ENCODE results near the gene CHRNA7.
"Not testable (repeated sequence)": the region's sequence is repeated elsewhere in the genome, so short reads cannot be mapped to it uniquely, and the experiment has no call there.

CHRNA7 gene

DNA sequence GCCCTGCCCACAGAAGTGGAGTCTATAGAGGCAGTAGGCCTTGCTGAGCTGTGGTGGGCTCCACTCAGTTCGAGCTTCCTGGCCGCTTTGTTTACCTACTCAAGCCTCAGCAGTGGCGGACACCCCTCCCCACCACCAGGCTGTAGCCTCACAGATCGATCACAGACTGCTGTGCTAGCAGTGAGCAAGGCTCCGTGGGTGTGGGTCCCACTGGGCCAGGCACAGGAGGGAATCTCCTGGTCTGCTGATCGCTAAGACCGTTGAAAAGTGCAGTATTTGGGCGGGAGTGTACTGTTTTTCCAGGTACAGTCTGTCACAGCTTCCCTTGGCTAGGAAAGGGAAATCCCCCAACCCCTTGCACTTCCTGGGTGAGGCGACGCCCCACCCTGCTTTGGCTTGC lies 115.2 kb downstream of the CHRNA7 start:
- H3K9me3 ChIP-seq (ENCODE audit: low read length); H3K4me1 ChIP-seq (ENCODE audit: insufficient read depth, low read length); H3K27me3 ChIP-seq (ENCODE audit: insufficient read depth, low read length); H2AFZ ChIP-seq (ENCODE audit: low read depth, low read length); H3K36me3 ChIP-seq (ENCODE audit: insufficient read depth, low read length); H3K4me3 ChIP-seq (ENCODE audit: low read length): not testable (repeated sequence)

DNA sequence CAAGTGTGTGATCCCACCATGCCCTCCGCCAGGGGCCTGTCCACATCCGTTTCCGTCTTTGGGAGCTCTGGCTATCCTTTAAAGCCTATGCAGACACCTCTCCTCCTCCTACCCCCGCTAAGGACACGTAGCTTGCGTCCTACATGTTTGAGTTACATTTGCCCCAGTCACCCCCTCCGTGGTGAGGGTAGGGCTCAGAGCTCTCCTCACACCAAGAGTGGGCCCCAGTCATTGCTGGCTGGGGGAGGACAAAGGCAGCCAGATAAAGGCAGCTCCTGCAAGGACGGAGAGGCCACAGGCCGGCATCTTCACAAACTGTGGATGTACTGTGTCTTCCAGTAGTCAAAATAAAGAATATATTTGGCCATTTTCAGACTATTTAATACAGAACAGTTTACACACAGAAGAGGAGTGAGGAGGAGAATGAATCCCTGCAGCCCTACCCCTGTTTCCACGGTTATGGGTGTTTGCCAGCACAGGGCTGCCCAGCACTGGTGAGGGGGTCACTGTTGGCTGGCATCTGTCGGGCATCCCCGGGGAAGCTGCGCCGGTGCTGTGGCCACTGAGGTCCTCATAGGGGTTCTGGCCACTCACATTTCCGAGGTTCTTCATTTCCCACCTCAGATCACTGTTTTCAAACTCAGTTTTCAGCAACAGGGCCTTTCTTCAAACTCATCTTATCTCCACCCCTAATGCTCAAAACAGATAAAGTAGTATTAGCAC lies 118.7 kb downstream of the CHRNA7 start:
- no peaks in the 10 kb centered on the region for H3K4me1 ChIP-seq (ENCODE audit: insufficient read depth, low read length)
- H3K27me3 ChIP-seq (ENCODE audit: insufficient read depth, low read length): no peaks in the 10 kb centered on the region
- H3K4me3 ChIP-seq (ENCODE audit: low read length): no peak overlapping the region
- H2AFZ ChIP-seq (ENCODE audit: low read depth, low read length): no peak overlapping the region
- no peaks in the 10 kb centered on the region for H3K36me3 ChIP-seq (ENCODE audit: insufficient read depth, low read length)
- no peaks in the 10 kb centered on the region for H3K9me3 ChIP-seq (ENCODE audit: low read length)

DNA sequence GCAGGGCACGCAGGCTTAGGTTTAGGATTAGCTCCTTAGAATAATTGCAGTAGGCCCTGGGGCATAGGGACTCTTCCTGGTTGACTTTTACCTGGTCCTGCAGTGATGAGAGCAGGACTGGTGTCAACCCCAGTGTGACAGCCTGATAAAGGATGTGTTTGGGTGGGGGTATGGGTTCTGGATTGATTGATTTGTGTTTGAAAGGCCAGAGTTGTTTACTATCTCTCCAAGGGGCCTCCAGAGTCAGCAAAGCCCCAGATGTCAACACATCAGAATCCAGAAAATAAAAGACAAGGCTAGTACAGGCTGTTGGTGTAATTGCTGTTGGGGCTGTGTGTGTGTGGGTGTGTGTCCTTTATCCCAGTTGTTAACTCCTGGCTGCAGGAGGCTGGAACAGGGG lies 122.3 kb downstream of the CHRNA7 start:
- Histone ChIP-seq H2AFZ (ENCODE audit: low read depth, low read length) (no peak overlapping the region), H3K4me3 (ENCODE audit: low read length) (no peak overlapping the region), H3K4me1 (ENCODE audit: insufficient read depth, low read length) (no peaks in the 10 kb centered on the region), H3K9me3 (ENCODE audit: low read length) (no peaks in the 10 kb centered on the region), H3K36me3 (ENCODE audit: insufficient read depth, low read length) (no peaks in the 10 kb centered on the region), H3K27me3 (ENCODE audit: insufficient read depth, low read length) (no peaks in the 10 kb centered on the region)

DNA sequence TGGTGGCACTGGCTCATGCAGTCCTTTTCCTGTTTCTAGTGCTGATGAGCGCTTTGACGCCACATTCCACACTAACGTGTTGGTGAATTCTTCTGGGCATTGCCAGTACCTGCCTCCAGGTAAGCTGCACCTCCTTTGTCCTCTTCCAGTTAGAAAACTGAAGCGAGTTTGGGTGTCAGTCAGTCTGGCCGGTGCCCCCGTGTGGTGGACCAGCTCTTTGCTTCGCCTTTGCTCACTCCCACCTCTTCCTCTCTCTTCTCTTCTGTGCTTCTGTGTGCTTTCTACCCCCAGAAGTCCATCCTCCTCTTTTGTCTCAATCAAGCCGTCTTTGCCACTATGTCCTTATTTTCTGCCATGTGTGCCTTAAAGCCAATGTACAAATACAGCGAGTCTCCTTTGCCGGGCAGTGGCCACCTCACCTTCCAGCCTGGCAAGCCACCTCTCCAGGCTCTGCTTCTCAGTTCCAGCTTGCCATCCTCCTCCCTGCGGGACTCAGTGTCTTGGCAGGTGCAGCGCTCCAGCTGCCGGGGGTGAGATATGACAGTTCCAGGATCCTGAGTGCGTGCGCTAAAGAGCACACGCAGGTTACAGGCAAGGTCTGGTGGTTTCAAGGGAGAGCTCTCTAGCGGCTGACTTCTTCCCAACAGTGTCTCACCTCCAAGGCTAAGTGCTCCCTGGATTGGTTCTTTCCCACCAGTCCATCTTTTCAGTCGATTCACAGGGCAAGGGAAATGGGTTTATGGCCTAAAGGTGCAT lies 123.7 kb downstream of the CHRNA7 start:
- not testable (repeated sequence) for H3K4me1 ChIP-seq (ENCODE audit: insufficient read depth, low read length); H3K27me3 ChIP-seq (ENCODE audit: insufficient read depth, low read length); H3K4me3 ChIP-seq (ENCODE audit: low read length)

DNA sequence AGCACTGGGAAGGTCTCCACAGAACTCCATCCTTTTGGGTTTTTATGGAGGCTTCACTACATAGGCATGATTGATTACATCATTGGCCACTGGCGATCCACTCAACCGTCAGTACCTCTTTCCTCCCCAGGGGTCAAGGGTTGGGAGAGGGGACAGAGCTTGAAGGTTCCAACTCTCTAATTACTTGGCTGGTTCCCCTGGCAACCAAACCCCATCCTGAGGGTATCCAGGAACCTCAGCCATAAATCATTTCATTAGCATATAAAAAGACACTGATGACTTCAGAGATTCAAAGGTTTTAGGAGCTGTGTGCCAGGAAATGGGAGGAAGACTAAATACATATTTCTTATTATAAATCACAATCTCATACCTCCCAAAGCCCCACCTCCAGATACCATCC lies 131.8 kb downstream of the CHRNA7 start:
- H3K4me1 ChIP-seq (ENCODE audit: insufficient read depth, low read length); H3K36me3 ChIP-seq (ENCODE audit: insufficient read depth, low read length); H3K4me3 ChIP-seq (ENCODE audit: low read length); H3K27me3 ChIP-seq (ENCODE audit: insufficient read depth, low read length); H3K9me3 ChIP-seq (ENCODE audit: low read length); H2AFZ ChIP-seq (ENCODE audit: low read depth, low read length): not testable (repeated sequence)

More for the DNA sequence above, 123.7 kb downstream of the CHRNA7 start:
- not testable (repeated sequence) for H3K9me3 ChIP-seq (ENCODE audit: low read length); H2AFZ ChIP-seq (ENCODE audit: low read depth, low read length); H3K36me3 ChIP-seq (ENCODE audit: insufficient read depth, low read length)

DNA sequence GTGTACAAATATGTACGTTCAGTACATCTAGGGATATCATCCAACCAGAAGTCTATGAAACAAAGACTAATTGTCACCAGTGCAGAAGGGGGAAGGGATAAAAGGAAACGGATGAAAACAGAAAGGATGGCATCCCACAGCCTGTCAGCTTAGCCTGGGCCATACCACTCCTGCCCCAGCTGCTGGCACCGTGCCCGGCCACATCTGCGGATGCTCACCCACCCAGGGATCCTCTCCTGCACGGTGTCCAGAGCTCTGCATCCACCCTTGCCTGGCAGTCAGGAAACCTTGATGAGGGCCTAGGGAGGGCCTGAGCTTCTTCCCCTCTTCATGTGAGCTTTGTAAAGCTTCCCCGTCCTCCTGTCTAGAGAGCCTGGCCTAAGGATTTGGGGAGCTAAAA lies 133.8 kb downstream of the CHRNA7 start:
- not testable (repeated sequence) for H3K27me3 ChIP-seq (ENCODE audit: insufficient read depth, low read length); H3K4me3 ChIP-seq (ENCODE audit: low read length); H3K9me3 ChIP-seq (ENCODE audit: low read length); H2AFZ ChIP-seq (ENCODE audit: low read depth, low read length); H3K36me3 ChIP-seq (ENCODE audit: insufficient read depth, low read length); H3K4me1 ChIP-seq (ENCODE audit: insufficient read depth, low read length)

DNA sequence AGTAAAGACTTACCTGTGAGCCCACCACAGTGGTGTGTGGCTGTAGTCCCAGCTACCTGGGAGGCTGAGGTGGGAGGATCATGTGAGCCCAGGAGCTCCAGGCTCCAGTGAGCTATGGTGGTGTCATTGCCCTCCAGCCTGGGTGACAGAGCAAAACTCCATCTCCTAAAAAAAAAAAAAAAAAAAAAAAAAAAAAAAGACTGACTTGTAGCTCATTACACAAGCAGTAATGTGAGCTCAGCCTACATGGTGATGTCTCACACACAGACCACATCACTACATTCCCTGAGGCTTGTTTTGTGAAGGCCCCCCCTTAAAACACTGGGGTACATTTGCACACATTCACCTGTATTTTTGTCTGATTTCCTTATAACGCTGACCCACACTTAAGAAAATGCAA lies 134.4 kb downstream of the CHRNA7 start:
- H2AFZ ChIP-seq (ENCODE audit: low read depth, low read length); H3K4me3 ChIP-seq (ENCODE audit: low read length); H3K9me3 ChIP-seq (ENCODE audit: low read length); H3K36me3 ChIP-seq (ENCODE audit: insufficient read depth, low read length); H3K4me1 ChIP-seq (ENCODE audit: insufficient read depth, low read length); H3K27me3 ChIP-seq (ENCODE audit: insufficient read depth, low read length): not testable (repeated sequence)

DNA sequence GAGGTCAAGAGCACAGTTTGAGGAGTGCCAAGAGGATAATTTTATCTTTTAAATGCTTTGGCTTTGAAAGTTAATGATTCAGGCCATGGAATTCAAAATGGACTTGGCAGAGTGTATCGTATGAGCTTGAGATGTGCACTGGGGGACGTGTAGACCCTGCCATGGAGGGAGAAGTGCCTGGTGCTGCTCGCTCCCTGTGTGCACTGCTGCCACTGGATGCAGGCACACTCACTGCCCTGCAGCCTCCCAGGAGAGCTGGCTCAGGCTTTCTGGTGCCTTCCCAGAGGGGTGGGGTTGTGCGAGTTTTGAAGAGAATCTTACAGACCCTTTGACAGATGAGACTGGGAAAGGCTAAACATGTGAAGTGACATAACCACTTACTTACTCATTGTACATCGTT lies 135.5 kb downstream of the CHRNA7 start:
- not testable (repeated sequence) for H3K9me3 ChIP-seq (ENCODE audit: low read length); H3K4me3 ChIP-seq (ENCODE audit: low read length); H2AFZ ChIP-seq (ENCODE audit: low read depth, low read length); H3K27me3 ChIP-seq (ENCODE audit: insufficient read depth, low read length); H3K36me3 ChIP-seq (ENCODE audit: insufficient read depth, low read length); H3K4me1 ChIP-seq (ENCODE audit: insufficient read depth, low read length)

DNA sequence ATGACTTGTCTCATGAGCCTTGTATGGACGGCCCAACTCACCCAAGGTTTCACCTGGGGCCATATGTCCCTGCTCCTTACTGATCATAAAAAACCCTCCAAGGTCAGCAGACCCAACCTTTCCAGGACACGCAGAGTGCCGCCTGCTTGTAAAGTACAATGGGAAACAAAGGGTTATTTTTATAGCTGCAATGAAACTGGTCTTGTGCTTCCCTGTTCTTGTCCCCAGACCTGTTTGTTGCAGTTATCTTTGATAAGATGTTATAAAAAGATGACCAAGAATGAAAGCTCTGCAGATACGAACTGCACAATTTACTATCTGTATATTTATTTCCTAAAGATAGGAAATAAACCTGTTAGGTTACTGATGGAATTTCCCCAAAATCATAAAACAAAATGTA lies 136.0 kb downstream of the CHRNA7 start:
- H3K4me1 ChIP-seq (ENCODE audit: insufficient read depth, low read length); H3K9me3 ChIP-seq (ENCODE audit: low read length); H2AFZ ChIP-seq (ENCODE audit: low read depth, low read length); H3K27me3 ChIP-seq (ENCODE audit: insufficient read depth, low read length); H3K36me3 ChIP-seq (ENCODE audit: insufficient read depth, low read length); H3K4me3 ChIP-seq (ENCODE audit: low read length): not testable (repeated sequence)

DNA sequence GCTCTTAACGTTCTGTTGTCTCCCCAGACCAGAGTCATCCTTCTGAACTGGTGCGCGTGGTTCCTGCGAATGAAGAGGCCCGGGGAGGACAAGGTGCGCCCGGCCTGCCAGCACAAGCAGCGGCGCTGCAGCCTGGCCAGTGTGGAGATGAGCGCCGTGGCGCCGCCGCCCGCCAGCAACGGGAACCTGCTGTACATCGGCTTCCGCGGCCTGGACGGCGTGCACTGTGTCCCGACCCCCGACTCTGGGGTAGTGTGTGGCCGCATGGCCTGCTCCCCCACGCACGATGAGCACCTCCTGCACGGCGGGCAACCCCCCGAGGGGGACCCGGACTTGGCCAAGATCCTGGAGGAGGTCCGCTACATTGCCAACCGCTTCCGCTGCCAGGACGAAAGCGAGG lies 137.6 kb downstream of the CHRNA7 start:
- H2AFZ ChIP-seq (ENCODE audit: low read depth, low read length); H3K36me3 ChIP-seq (ENCODE audit: insufficient read depth, low read length); H3K9me3 ChIP-seq (ENCODE audit: low read length); H3K4me1 ChIP-seq (ENCODE audit: insufficient read depth, low read length); H3K27me3 ChIP-seq (ENCODE audit: insufficient read depth, low read length); H3K4me3 ChIP-seq (ENCODE audit: low read length): not testable (repeated sequence)

DNA sequence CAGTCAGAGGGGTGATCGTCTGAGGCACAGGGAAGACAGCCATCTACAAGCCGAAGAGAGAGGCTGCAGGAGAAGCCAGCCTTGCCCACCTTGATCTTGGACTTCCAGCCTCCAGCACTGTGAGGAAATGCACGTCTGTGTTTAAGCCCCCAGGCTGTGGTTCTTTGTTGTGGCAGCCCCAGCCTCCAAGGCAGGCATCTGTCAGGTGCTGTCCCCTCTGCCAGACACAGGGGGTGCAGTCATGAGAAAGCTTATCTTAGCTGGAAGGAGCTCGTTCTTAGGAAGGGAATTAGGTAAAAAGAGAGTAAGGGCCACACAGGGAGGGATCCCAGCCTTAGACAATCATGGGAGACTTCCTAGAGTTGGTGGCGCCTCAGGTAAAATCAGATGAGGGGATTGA lies 150.3 kb downstream of the CHRNA7 start:
- H3K4me3 ChIP-seq (ENCODE audit: low read length); H3K9me3 ChIP-seq (ENCODE audit: low read length); H2AFZ ChIP-seq (ENCODE audit: low read depth, low read length); H3K4me1 ChIP-seq (ENCODE audit: insufficient read depth, low read length); H3K36me3 ChIP-seq (ENCODE audit: insufficient read depth, low read length); H3K27me3 ChIP-seq (ENCODE audit: insufficient read depth, low read length): not testable (repeated sequence)

DNA sequence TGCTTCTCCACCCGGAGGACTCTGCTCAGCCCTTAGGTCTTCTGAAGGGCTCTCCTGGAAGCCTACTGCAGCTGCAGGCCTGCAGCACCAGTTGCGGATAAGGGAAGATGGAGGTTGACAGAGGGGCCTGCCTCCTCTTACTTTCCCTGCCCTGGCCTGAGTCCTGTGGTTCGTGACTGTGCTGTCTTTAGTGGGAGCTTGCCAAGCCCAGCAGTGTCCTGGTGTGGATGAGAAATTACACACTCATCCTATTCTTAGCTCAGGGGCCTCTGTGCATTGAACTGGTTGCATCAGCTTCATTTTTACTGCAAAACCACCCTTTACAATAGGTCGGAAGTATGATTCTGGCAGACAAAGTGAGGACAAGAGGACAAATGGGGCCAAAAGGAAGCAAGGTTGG lies 163.5 kb downstream of the CHRNA7 start:
- H3K27me3 ChIP-seq (ENCODE audit: insufficient read depth, low read length); H2AFZ ChIP-seq (ENCODE audit: low read depth, low read length); H3K36me3 ChIP-seq (ENCODE audit: insufficient read depth, low read length); H3K9me3 ChIP-seq (ENCODE audit: low read length); H3K4me1 ChIP-seq (ENCODE audit: insufficient read depth, low read length); H3K4me3 ChIP-seq (ENCODE audit: low read length): not testable (repeated sequence)

DNA sequence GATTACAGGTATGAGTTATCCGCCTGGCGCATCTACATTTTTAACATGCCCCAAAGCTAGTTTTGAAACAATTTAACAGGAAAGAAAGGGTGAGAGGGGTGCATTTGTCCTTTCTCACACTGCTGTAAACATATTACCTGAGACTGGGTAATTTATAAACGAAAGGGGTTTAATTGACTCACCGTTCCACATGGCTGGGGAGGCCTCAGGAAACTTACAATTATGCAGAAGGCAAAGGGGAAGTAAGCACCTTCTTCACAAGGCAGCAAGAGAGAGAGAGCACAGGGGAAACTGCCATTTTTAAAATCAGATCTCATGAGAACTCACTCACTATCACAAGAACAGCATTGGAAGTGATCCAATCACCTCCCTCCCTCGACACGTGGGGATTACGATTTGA lies 165.9 kb downstream of the CHRNA7 start:
- H3K27me3 ChIP-seq (ENCODE audit: insufficient read depth, low read length); H3K9me3 ChIP-seq (ENCODE audit: low read length); H3K4me1 ChIP-seq (ENCODE audit: insufficient read depth, low read length); H2AFZ ChIP-seq (ENCODE audit: low read depth, low read length); H3K36me3 ChIP-seq (ENCODE audit: insufficient read depth, low read length); H3K4me3 ChIP-seq (ENCODE audit: low read length): not testable (repeated sequence)

DNA sequence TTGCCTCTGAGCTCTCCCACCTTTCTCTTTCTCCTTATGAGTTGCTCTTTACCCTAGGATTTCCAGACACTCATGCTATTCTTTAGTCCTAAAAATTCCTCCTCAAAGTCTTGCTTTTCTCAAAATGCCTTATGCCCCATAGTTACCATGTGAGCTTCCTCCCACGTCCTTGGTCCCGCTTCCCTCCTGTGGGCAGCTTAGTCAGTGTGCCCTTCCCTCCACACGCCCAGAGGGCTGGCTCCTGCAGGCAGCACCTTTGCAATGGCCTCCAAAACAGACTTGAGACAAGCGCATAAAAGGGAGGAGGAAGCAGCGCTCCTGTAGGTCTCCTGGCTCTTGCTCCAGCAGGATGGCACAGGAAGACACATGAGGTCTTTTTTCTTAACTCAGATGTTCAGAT lies 168.6 kb downstream of the CHRNA7 start:
- not testable (repeated sequence) for H3K27me3 ChIP-seq (ENCODE audit: insufficient read depth, low read length); H3K9me3 ChIP-seq (ENCODE audit: low read length); H3K4me3 ChIP-seq (ENCODE audit: low read length); H2AFZ ChIP-seq (ENCODE audit: low read depth, low read length); H3K4me1 ChIP-seq (ENCODE audit: insufficient read depth, low read length); H3K36me3 ChIP-seq (ENCODE audit: insufficient read depth, low read length)

Data from neuron (in vitro differentiated cells).